NCI-H526 (cell line): ENCODE measurements around the gene STX2.
"Not testable (repeated sequence)": the region's sequence is repeated elsewhere in the genome, so short reads cannot be mapped to it uniquely, and the experiment has no call there.

Experiments used
- DNase-seq, 2 experiments: peaks; one replicate each; lab custom pipeline; 2025; lab: John Stamatoyannopoulos, UW

Gene STX2

GRCh38 chr12:130838951-130839769 is at the start of gene STX2:
STX2 (minus strand) TSS chr12:130839250; CDS start chr12:130839099, 151 bp downstream.
- DNase-seq = peak; percentile 78 to 88

- DNase-seq = not testable (repeated sequence)
These were observed 48.1 kb upstream of the STX2 start for GRCh38 chr12:130887190-130887589.

- no peak for DNase-seq
These were observed 42.5 kb upstream of the STX2 start for GRCh38 chr12:130881548-130881947.

- no peak for DNase-seq
These were observed 42.0 kb upstream of the STX2 start for GRCh38 chr12:130881046-130881445.

- peak in 1 of 2 experiments; percentile 25 for DNase-seq
These were observed 41.4 kb upstream of the STX2 start for GRCh38 chr12:130880411-130880885.

- peak in 1 of 2 experiments; percentile 25 for DNase-seq
These were observed 40.8 kb upstream of the STX2 start for GRCh38 chr12:130879781-130880389.

GRCh38 chr12:130879212-130879686 is 40.2 kb upstream of the STX2 start:
- DNase-seq = peak in 1 of 2 experiments; percentile 46

- DNase-seq = peak in 1 of 2 experiments; percentile 61
These were observed 39.4 kb upstream of the STX2 start for GRCh38 chr12:130878193-130879185.

GRCh38 chr12:130877333-130877732 is 38.3 kb upstream of the STX2 start:
- DNase-seq = no peak

GRCh38 chr12:130876758-130877157 is 37.7 kb upstream of the STX2 start:
- no peak for DNase-seq

GRCh38 chr12:130876297-130876696 is 37.2 kb upstream of the STX2 start:
- DNase-seq = no peak

GRCh38 chr12:130875708-130876107 is 36.7 kb upstream of the STX2 start:
- not testable (repeated sequence) for DNase-seq

- DNase-seq = no peak
These were observed 36.1 kb upstream of the STX2 start for GRCh38 chr12:130875193-130875592.

- DNase-seq = no peak
These were observed 35.6 kb upstream of the STX2 start for GRCh38 chr12:130874696-130875095.

GRCh38 chr12:130873825-130874224 is 34.8 kb upstream of the STX2 start:
- DNase-seq = no peak

GRCh38 chr12:130873106-130873795 is 34.2 kb upstream of the STX2 start:
- peak in 1 of 2 experiments; percentile 17 for DNase-seq

GRCh38 chr12:130872179-130873096 is 33.4 kb upstream of the STX2 start:
- DNase-seq = peak in 1 of 2 experiments; percentile 36

GRCh38 chr12:130871286-130872178 is 32.5 kb upstream of the STX2 start, which contains the start of gene RAN:
RAN (plus strand) TSS chr12:130872066; CDS start chr12:130872594, 528 bp downstream.
- peak; percentile 53 to 95 for DNase-seq
